Tibial nerve (tissue), 4 donors: ENCODE data around the gene ADAMTS12.

Experiments used
- CTCF ChIP-seq, 5 experiments: fragments of 200-600 bp in 3 of 5; fragments of 450-650 bp in 2 of 5; sonication (generic) in 3 of 5; IDR thresholded peaks; one replicate each; pipeline ENCODE4 v1.5.1; 2016 to 2019; ENCODE audit warnings: antibody characterized with exemption in 5 of 5, mild to moderate bottlenecking in 3 of 5, moderate library complexity in 2 of 5
- EP300 ChIP-seq, 2 donors: sonication (generic); formaldehyde crosslinking; IDR thresholded peaks; one replicate each; pipeline ENCODE4 v1.6.1; 2017; ENCODE audit warnings: antibody characterized with exemption in 2 of 2, mild to moderate bottlenecking in 1 of 2
- POLR2A ChIP-seq, 2 donors: fragments of 450-650 bp; IDR thresholded peaks; one replicate each; pipeline ENCODE4 v1.6.1; 2017; ENCODE audit warnings: antibody characterized with exemption in 2 of 2, mild to moderate bottlenecking in 2 of 2, moderate library complexity in 2 of 2

GRCh38 chr5:33829430-33829829 lies 62.4 kb downstream of the ADAMTS12 start:
- TF ChIP-seq CTCF (IDR thresholded peaks at IDR 0.05) (no peak), POLR2A (IDR thresholded peaks at IDR 0.05) (no peak), EP300 (IDR thresholded peaks at IDR 0.05) (peak in 1 of 2 donors; percentile 45)
